GM12801 (cell line): ENCODE measurements around the gene PPP1R16B.

Experiments used
- TF ChIP-seq, protein P1 (sequence below): IDR thresholded peaks from one replicate; pipeline ENCODE4 v1.5.1; 2011; ENCODE audit warnings: control low read depth; ENCODE audit not compliant: insufficient read length; ENCODE audit errors: extremely low read depth

The PPP1R16B gene

DNA sequence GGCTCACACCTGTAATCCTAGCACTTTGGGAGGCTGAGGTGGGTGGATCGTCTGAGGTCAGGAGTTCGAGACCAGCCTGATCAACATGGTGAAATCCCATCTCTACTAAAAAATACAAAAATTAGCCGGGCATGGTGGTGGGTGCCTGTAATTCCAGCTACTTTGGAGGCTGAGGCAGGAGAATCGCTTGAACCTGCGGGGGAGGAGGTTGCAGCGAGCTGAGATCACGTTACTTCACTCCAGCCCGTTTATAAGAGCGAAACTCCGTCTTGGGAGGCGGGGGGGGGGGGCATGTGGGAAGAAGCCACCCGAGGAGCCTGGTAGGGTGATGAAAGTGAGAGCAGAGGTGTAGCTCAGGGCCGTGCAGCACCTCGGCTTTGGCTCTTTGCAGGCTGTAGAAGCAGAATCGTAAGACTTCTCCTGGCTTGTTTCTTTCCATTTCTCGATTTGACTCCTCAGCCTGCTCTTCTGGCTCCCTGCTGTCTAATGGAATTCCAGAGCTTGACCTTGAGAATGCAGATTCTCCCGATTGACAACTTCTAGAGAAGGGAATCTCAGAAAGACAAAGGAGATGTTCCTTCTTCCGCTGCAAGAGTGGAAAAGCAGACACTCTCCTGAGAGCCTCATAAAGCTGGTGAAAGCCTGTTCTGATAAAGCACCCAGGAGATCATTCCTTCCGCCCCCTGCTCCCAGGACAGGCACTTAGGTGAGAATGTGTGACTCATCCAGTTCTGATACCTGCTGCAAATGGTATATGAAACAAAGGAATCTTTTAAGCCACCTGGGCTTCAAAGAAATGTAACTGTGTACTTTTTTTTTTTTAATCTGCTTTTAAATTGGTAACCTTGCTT lies 26.0 kb upstream of the PPP1R16B start:
- TF ChIP-seq, protein P1, sequence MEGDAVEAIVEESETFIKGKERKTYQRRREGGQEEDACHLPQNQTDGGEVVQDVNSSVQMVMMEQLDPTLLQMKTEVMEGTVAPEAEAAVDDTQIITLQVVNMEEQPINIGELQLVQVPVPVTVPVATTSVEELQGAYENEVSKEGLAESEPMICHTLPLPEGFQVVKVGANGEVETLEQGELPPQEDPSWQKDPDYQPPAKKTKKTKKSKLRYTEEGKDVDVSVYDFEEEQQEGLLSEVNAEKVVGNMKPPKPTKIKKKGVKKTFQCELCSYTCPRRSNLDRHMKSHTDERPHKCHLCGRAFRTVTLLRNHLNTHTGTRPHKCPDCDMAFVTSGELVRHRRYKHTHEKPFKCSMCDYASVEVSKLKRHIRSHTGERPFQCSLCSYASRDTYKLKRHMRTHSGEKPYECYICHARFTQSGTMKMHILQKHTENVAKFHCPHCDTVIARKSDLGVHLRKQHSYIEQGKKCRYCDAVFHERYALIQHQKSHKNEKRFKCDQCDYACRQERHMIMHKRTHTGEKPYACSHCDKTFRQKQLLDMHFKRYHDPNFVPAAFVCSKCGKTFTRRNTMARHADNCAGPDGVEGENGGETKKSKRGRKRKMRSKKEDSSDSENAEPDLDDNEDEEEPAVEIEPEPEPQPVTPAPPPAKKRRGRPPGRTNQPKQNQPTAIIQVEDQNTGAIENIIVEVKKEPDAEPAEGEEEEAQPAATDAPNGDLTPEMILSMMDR: no peak

GRCh38 chr20:38782275-38782674 lies 23.2 kb upstream of the PPP1R16B start:
- TF ChIP-seq, protein P1: no peak

DNA sequence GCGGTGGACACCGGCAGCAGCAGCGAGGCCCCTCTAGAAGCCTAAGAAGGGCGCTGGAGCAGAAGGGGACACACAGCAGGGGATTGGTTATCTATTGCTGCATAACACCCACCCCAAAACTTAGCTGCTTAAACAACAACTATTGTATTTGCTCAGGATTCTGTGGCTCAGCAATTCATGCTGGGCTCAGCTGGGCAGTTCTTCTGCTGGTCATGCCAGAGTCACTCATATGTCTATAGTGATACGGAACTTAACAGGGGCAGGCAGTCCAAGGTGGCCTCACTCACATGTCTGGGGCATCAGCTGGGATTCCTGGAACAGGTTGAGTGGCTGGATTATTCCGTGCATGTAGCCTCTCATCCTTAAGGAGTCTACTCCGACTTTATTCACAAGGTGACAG lies 17.6 kb upstream of the PPP1R16B start:
- TF ChIP-seq, protein P1: no peak

- TF ChIP-seq, protein P1: no peak
These were observed 15.8 kb upstream of the PPP1R16B start for GRCh38 chr20:38789503-38790199.

GRCh38 chr20:38790200-38791053 lies 15.1 kb upstream of the PPP1R16B start:
- TF ChIP-seq, protein P1: no peak

DNA sequence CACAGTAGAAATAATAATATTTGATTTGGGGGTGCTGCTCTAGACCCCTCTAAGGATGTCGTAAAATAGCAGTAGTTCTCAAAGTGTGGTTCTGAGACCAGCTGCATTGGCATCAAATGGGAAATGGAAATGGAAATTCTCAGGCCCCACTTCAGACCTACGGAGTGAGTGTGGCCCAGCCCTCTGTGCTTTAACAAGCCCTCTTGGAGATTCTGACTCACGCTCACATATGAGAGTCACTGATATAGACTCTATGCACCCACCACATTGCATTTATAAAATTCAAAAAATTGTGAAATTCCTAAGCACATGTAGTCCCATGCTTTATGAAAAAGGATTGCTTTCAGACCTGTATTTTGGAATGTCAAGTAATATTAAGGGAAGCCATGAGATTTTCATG lies 14.2 kb upstream of the PPP1R16B start:
- TF ChIP-seq, protein P1: no peak

GRCh38 chr20:38791940-38792339 lies 13.6 kb upstream of the PPP1R16B start:
- TF ChIP-seq, protein P1: no peak
